ENCODE results near the gene ABCC3.

Gene ABCC3

DNA sequence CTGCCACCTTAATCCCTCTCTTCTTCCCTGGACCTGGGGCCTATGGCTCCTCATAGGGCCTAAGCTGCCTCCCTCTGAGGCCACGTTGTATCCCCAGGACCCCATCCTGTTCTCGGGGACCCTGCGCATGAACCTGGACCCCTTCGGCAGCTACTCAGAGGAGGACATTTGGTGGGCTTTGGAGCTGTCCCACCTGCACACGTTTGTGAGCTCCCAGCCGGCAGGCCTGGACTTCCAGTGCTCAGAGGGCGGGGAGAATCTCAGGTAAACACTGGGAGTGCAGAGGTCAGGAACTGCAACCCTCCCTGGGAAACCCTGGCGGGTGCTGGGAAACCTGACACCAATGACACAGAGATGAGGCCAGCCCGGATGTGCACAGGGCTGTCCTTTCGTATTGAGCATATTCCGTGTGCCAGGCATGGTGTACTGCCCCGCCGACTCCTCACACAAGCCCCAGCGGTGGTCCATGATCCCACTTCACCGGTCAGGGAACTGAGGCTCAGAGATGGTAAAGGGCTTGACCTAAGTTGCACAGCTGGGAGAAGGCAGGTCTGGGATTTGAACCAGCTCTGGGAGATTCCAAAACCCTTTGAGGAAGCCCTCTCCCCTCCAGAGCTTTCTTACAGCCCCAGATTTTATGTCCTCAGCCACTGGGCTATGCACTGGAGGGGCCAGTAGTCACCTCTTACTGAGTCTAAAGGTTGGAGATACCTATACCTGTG is 50.1 kb downstream of the ABCC3 start:
- TF ChIP-seq, protein P1, sequence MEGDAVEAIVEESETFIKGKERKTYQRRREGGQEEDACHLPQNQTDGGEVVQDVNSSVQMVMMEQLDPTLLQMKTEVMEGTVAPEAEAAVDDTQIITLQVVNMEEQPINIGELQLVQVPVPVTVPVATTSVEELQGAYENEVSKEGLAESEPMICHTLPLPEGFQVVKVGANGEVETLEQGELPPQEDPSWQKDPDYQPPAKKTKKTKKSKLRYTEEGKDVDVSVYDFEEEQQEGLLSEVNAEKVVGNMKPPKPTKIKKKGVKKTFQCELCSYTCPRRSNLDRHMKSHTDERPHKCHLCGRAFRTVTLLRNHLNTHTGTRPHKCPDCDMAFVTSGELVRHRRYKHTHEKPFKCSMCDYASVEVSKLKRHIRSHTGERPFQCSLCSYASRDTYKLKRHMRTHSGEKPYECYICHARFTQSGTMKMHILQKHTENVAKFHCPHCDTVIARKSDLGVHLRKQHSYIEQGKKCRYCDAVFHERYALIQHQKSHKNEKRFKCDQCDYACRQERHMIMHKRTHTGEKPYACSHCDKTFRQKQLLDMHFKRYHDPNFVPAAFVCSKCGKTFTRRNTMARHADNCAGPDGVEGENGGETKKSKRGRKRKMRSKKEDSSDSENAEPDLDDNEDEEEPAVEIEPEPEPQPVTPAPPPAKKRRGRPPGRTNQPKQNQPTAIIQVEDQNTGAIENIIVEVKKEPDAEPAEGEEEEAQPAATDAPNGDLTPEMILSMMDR (IDR thresholded peaks at IDR 0.05; ENCODE audit: insufficient read depth, low read depth, low read length, missing control alignments): no peak
- peak; percentile 30 for DNase-seq (ENCODE audit: low read depth)
- H3K4me3 ChIP-seq (ENCODE audit: low read length): no peak overlapping the region

DNA sequence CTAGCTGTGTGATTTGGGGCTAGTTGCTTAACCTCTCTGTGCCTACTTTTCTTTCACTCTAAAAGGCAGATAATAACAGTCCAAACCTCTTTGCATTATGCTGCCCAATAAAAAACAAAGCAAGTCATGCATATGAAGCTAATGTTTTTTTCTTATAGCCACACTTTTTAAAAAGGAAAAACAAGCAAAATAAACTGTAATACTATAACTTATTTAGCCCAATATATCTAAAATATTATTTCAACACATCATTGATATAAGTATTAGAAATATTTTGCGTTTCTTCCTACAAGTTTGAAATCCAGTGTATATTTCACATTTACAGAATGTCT is 50.6 kb downstream of the ABCC3 start:
- DNase-seq (ENCODE audit: low read depth): no peak
- TF ChIP-seq, protein P1 (IDR thresholded peaks at IDR 0.05; ENCODE audit: insufficient read depth, low read depth, low read length, missing control alignments): no peak
- no peak overlapping the region for H3K4me3 ChIP-seq (ENCODE audit: low read length)

DNA sequence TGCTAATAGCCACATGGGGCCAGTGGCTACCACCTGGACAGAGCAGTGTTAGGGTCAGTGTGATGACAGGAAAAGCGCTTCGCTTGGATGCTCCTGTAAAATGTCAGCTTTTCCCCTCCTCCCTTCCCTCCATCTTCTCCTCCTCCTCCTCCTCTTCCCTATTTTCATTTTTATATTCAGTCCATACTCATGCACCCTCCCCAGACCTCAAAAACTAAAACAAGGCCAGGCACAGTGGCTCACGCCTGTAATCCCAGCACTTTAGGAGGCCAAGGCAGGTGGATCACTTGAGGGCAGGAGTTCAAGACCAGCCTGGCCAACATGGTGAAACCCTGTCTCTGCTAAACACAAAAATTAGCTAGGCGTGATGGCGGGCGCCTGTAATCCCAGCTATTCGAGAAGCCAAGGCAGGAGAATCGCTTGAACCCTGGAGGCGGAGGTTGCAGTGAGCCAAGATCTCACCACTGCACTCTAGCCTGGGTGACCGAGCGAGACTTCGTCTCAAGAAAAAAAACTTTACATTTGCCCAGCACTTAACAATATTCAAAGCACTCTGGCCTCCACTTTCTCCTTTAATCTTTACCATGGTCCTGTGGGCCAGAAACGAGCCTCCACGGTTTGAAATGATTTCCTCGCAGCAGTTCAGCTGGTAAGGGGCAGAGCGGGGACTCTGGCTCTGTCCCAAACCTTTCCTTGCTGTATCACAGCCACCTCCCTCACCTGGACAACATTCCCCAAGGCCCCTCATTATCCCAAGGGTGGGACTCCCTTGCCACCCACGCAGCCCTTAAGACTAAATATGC is 51.2 kb downstream of the ABCC3 start:
- DNase-seq (ENCODE audit: low read depth): no peak
- TF ChIP-seq, protein P1 (IDR thresholded peaks at IDR 0.05; ENCODE audit: insufficient read depth, low read depth, low read length, missing control alignments): no peak
- H3K4me3 ChIP-seq (ENCODE audit: low read length): no peak overlapping the region

DNA sequence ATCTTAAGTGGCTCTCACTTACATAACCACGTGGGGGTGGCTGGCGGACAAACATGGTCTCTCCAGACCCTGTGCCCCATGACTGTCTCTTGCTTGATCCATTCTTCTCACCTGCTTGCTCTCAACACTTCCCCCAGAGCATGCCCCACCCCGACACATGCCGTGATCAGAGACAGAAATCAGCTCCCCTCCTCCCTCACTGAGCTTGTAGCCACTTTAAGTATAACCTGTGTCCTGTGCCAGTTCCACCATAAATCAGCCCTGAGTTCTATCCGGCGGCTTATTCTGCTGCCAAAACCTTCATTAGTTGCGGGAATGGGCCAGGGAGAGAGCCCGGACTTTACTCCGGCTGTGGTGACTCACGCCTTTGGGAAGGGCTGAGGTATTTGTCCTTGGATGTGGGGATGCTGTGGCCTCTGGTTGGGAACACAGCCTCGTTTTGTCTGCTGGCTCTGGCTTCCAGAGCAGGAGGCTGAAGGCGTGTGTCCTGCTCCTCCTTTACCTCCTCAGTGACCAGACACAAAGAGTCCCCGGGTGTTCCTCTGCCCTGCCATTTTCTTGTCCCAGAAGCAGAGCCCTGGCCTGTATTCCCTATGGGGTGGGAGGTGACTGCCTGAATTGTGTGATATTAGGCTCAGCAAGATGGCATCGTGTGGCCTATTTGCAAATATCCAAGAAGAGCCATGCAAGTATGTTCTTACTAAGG is 52.0 kb downstream of the ABCC3 start:
- TF ChIP-seq, protein P1 (IDR thresholded peaks at IDR 0.05; ENCODE audit: insufficient read depth, low read depth, low read length, missing control alignments): no peak

DNA sequence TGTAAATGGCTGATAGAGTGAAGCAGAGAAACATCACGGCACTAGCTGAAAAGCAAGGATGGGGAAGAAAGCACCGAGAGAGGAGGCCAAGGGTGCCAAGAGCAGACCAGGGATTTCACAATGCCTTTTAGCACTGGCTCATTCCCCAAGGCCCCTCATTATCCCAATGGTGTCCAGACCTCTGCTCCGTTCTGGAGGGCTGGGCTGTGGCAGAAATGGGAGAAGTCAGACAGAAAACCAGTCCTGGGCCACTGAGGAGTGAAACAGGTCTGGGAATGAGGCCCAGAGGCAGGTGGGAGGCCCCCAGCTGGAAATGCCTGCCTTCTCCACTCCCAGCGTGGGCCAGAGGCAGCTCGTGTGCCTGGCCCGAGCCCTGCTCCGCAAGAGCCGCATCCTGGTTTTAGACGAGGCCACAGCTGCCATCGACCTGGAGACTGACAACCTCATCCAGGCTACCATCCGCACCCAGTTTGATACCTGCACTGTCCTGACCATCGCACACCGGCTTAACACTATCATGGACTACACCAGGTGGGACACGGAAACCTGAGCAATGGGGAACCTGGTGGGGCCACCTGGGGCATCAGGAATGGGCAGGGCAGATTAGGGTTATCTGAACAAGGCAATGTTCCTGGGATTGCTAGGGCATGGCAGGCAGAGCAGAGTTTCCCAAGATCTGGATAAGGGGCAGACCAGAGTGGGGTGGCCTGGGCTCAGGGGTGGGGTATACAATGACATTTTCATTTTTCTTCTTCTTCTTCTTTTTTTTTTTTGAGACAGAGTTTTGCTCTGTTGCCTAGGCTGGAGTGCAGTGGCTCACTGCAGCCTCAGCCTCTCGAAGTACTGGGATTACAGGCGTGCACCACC is 52.8 kb downstream of the ABCC3 start:
- no peak overlapping the region for H3K4me3 ChIP-seq (ENCODE audit: low read length)
- TF ChIP-seq, protein P1 (IDR thresholded peaks at IDR 0.05; ENCODE audit: insufficient read depth, low read depth, low read length, missing control alignments): no peak
- DNase-seq (ENCODE audit: low read depth): no peak

More for the DNA sequence above, 52.0 kb downstream of the ABCC3 start:
- DNase-seq (ENCODE audit: low read depth): peak; percentile 51
- no peak overlapping the region for H3K4me3 ChIP-seq (ENCODE audit: low read length)

DNA sequence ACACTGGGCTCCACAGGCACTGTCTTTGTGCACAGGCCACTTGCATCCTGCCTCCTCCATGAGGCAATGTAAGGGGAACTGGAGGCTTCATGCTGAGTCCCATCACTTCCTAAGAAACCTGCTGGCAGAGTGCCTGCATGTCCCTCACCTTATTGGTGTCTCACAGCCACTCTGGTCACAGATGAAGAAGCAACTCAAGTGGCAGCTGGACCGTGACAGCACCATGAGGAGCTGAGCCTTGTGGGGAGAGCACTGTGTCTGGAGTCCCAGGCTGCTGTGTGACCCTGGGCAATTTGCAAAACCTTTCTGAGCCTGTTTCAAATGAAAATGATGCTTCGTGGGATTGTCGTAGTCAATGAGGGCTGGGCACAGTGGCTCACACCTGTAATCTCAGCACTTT is 53.6 kb downstream of the ABCC3 start:
- TF ChIP-seq, protein P1 (IDR thresholded peaks at IDR 0.05; ENCODE audit: insufficient read depth, low read depth, low read length, missing control alignments): no peak
- DNase-seq (ENCODE audit: low read depth): no peak
- no peak overlapping the region for H3K4me3 ChIP-seq (ENCODE audit: low read length)
